NCI-H2171 treated with DMSO at 0.1 percent for 48 hours (cell line): ENCODE results near the gene GLT8D2.

Experiments used
- DNase-seq: peaks from one replicate; lab custom pipeline; 2025; lab: John Stamatoyannopoulos, UW

Gene GLT8D2

DNA sequence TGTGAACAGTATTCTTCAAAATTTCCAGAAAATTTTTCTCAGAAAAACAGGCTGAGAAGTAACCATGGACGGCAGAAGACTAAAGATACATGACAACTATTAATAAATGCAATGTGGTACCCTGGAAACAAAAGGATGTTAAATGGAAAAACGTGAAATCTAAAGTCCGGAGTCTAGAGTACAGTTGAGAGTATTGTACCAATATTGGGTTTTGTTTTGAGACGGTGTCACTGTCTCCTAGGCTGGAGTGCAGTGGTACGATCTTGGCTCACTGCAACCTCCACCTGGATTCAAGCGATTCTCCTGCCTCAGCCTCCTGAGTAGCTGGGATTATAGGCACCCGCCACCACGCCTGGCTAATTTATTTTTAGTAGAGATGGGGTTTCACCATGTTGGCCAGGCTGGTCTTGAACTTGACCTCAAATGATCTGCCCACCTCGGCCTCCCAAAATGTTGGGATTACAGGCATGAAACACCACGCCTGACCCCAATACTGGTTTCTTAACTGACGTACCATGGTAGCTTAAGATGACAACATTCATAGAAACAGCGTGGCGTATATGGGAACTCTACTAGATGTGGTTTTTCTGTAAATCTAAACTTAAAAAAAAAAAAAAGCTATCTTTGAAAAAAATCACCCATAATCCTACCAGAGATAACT, 101.1 kb downstream of the GLT8D2 start:
- DNase-seq = no peak

- DNase-seq = no peak
Measured at GRCh38 chr12:103947871-103948555, 102.0 kb downstream of the GLT8D2 start.

- no peak for DNase-seq
Measured at GRCh38 chr12:103944964-103945363, 105.0 kb downstream of the GLT8D2 start.
